Fibroblast of lung (primary cell): ENCODE measurements around the gene KCNQ2.

Experiments used
- CTCF ChIP-seq, 2 donors: IDR thresholded peaks in 1 of 2; conservative IDR thresholded peaks in 1 of 2; 1 replicate in 1 of 2; 2 replicates in 1 of 2; pipeline ENCODE4 v1.5.1; 2011 to 2012; ENCODE audit warnings: low read length in 2 of 2, control low read depth in 1 of 2, inconsistent platforms in 1 of 2, low read depth in 1 of 2, mild to moderate bottlenecking in 1 of 2
- EZH2 ChIP-seq: IDR thresholded peaks from 2 replicates; pipeline ENCODE4 v1.5.1; 2012; ENCODE audit warnings: low read length, control low read depth, mild to moderate bottlenecking; ENCODE audit errors: missing control alignments

- TF ChIP-seq CTCF (conservative IDR thresholded peaks at IDR 0.05 in 1 of 2, IDR thresholded peaks at IDR 0.05 in 1 of 2; ENCODE audit: low read depth in 1 of 2, low read length in 2 of 2) (no peak), EZH2 (no peak)
These were observed 46.7 kb upstream of the KCNQ2 start for GRCh38 chr20:63518946-63519667.
